Measurements from ENCODE around the gene OTOP3.

The OTOP3 gene
- total RNA-seq: 0 reads per million in 9 experiments

- Mint-ChIP-seq H3K4me1 (ENCODE audit: low read depth in 2 of 2) (peaks cover 2 to 4% of the 10 kb centered on the region in 2 donors), H3K27ac (no peak within 1 kb of the TSS), H3K9me3 (no peaks in the 10 kb centered on the region), H3K4me3 (no peak within 1 kb of the TSS), H3K27me3 (peaks cover 63 to 90% of the 10 kb centered on the region in 2 donors), H3K36me3 (ENCODE audit: insufficient read depth) (no peaks in the 10 kb centered on the region)
- ATAC-seq (replicated peaks): no peak
- no peak for DNase-seq
Observed at GRCh38 chr17:74935585-74936469, at the start of gene OTOP3. Gene OTOP3, plus strand, starts transcription at chr17:74935898. Its CDS starts 24 bp downstream, at chr17:74935922.

- Mint-ChIP-seq H3K36me3 (ENCODE audit: insufficient read depth) (peaks cover 4% of the 10 kb centered on the region), H3K27ac (no peak overlapping the region), H3K27me3 (peaks cover 46 to 72% of the 10 kb centered on the region in 2 donors), H3K4me1 (ENCODE audit: low read depth in 2 of 2) (no peaks in the 10 kb centered on the region), H3K9me3 (no peaks in the 10 kb centered on the region), H3K4me3 (no peak overlapping the region)
- DNase-seq (no peak), ATAC-seq (replicated peaks) (no peak)
Observed at GRCh38 chr17:74888469-74888868, 47.2 kb upstream of the OTOP3 start.

- DNase-seq (no peak), ATAC-seq (replicated peaks) (no peak)
- Mint-ChIP-seq H3K9me3 (no peaks in the 10 kb centered on the region), H3K27ac (no peak overlapping the region), H3K36me3 (ENCODE audit: insufficient read depth) (peaks cover 8% of the 10 kb centered on the region), H3K4me3 (no peak overlapping the region), H3K4me1 (ENCODE audit: low read depth in 2 of 2) (peaks cover 3 to 4% of the 10 kb centered on the region in 2 donors), H3K27me3 (peaks cover 52 to 72% of the 10 kb centered on the region in 2 donors)
Observed at GRCh38 chr17:74890554-74890953, 45.1 kb upstream of the OTOP3 start.

GRCh38 chr17:74892013-74892841 is 43.5 kb upstream of the OTOP3 start:
- ATAC-seq (replicated peaks) (no peak), DNase-seq (no peak)
- Mint-ChIP-seq H3K27ac (no peak overlapping the region), H3K4me3 (no peak overlapping the region), H3K4me1 (ENCODE audit: low read depth in 2 of 2) (peaks cover 3 to 4% of the 10 kb centered on the region in 2 donors), H3K36me3 (ENCODE audit: insufficient read depth) (peaks cover 8% of the 10 kb centered on the region), H3K27me3 (peaks cover 53 to 72% of the 10 kb centered on the region in 2 donors), H3K9me3 (no peaks in the 10 kb centered on the region)

- Mint-ChIP-seq H3K36me3 (ENCODE audit: insufficient read depth) (peaks cover 8% of the 10 kb centered on the region), H3K27me3 (peaks cover 49 to 69% of the 10 kb centered on the region in 2 donors), H3K27ac (no peak within 1 kb of the TSS), H3K9me3 (no peaks in the 10 kb centered on the region), H3K4me1 (ENCODE audit: low read depth in 2 of 2) (peaks cover 3 to 4% of the 10 kb centered on the region in 2 donors), H3K4me3 (peak within 1 kb of the TSS; percentile 57 to 73)
- no peak for DNase-seq
- peak; percentile 59 for ATAC-seq (replicated peaks)
Observed at GRCh38 chr17:74892974-74893911, 42.5 kb upstream of the OTOP3 start, which contains the start of gene FADS6. Gene FADS6, minus strand, starts transcription at chr17:74893633. Its CDS starts 38 bp downstream, at chr17:74893595.

GRCh38 chr17:74893936-74894671 is 41.6 kb upstream of the OTOP3 start:
- H3K27me3 Mint-ChIP-seq: peaks cover 47 to 74% of the 10 kb centered on the region in 2 donors
- DNase-seq (no peak), ATAC-seq (replicated peaks) (no peak)
- peaks cover 8% of the 10 kb centered on the region for H3K36me3 Mint-ChIP-seq (ENCODE audit: insufficient read depth)
- no peaks in the 10 kb centered on the region for H3K9me3 Mint-ChIP-seq
- no peak overlapping the region for H3K27ac Mint-ChIP-seq
- peaks cover 3 to 4% of the 10 kb centered on the region in 2 donors for H3K4me1 Mint-ChIP-seq (ENCODE audit: low read depth in 2 of 2)
- H3K4me3 Mint-ChIP-seq: peak overlapping the region; percentile 57 to 73

GRCh38 chr17:74898376-74898946 is 37.2 kb upstream of the OTOP3 start:
- ATAC-seq (replicated peaks) (no peak), DNase-seq (no peak)
- Mint-ChIP-seq H3K27me3 (peaks cover 55 to 90% of the 10 kb centered on the region in 2 donors), H3K9me3 (no peaks in the 10 kb centered on the region), H3K4me3 (no peak overlapping the region), H3K36me3 (ENCODE audit: insufficient read depth) (peaks cover 5% of the 10 kb centered on the region), H3K4me1 (ENCODE audit: low read depth in 2 of 2) (peaks cover 3 to 4% of the 10 kb centered on the region in 2 donors), H3K27ac (no peak overlapping the region)

- H3K27me3 Mint-ChIP-seq: peaks cover 50 to 89% of the 10 kb centered on the region in 2 donors
- H3K4me1 Mint-ChIP-seq (ENCODE audit: low read depth in 2 of 2): no peaks in the 10 kb centered on the region
- H3K4me3 Mint-ChIP-seq: no peak overlapping the region
- ATAC-seq (replicated peaks) (no peak), DNase-seq (no peak)
- H3K9me3 Mint-ChIP-seq: no peaks in the 10 kb centered on the region
- H3K27ac Mint-ChIP-seq: no peak overlapping the region
- H3K36me3 Mint-ChIP-seq (ENCODE audit: insufficient read depth): peaks cover 2% of the 10 kb centered on the region
Observed at GRCh38 chr17:74900208-74900607, 35.5 kb upstream of the OTOP3 start.

GRCh38 chr17:74901353-74902135 is 34.2 kb upstream of the OTOP3 start:
- no peak for ATAC-seq (replicated peaks)
- DNase-seq: no peak
- no peaks in the 10 kb centered on the region for H3K9me3 Mint-ChIP-seq
- no peak overlapping the region for H3K4me3 Mint-ChIP-seq
- H3K27me3 Mint-ChIP-seq: peaks cover 41 to 78% of the 10 kb centered on the region in 2 donors
- H3K27ac Mint-ChIP-seq: no peak overlapping the region
- no peaks in the 10 kb centered on the region for H3K4me1 Mint-ChIP-seq (ENCODE audit: low read depth in 2 of 2)
- peaks cover 2% of the 10 kb centered on the region for H3K36me3 Mint-ChIP-seq (ENCODE audit: insufficient read depth)

- Mint-ChIP-seq H3K27ac (no peak overlapping the region), H3K27me3 (peaks cover 36 to 71% of the 10 kb centered on the region in 2 donors), H3K4me3 (no peak overlapping the region), H3K36me3 (ENCODE audit: insufficient read depth) (peaks cover 2% of the 10 kb centered on the region), H3K9me3 (no peaks in the 10 kb centered on the region), H3K4me1 (ENCODE audit: low read depth in 2 of 2) (no peaks in the 10 kb centered on the region)
- no peak for ATAC-seq (replicated peaks)
- DNase-seq: no peak
Observed at GRCh38 chr17:74903034-74903433, 32.7 kb upstream of the OTOP3 start.

GRCh38 chr17:74903671-74904070 is 32.0 kb upstream of the OTOP3 start:
- no peaks in the 10 kb centered on the region for H3K4me1 Mint-ChIP-seq (ENCODE audit: low read depth in 2 of 2)
- DNase-seq (no peak), ATAC-seq (replicated peaks) (no peak)
- peaks cover 36 to 65% of the 10 kb centered on the region in 2 donors for H3K27me3 Mint-ChIP-seq
- H3K27ac Mint-ChIP-seq: no peak overlapping the region
- no peak overlapping the region for H3K4me3 Mint-ChIP-seq
- peaks cover 2% of the 10 kb centered on the region for H3K36me3 Mint-ChIP-seq (ENCODE audit: insufficient read depth)
- no peaks in the 10 kb centered on the region for H3K9me3 Mint-ChIP-seq
